ENCODE data around the gene TES. TPM values are rescaled to one million over a fixed set of nuclear protein-coding genes. Genes with fewer than 3 reads are reported as not detected.

Gene TES
- total and polyA plus RNA-seq, 2 of the 13 experiments (the other 11 are each of a cell fraction or from before 2014, with no cell fraction given) = 21.6 to 23.0 TPM

DNA sequence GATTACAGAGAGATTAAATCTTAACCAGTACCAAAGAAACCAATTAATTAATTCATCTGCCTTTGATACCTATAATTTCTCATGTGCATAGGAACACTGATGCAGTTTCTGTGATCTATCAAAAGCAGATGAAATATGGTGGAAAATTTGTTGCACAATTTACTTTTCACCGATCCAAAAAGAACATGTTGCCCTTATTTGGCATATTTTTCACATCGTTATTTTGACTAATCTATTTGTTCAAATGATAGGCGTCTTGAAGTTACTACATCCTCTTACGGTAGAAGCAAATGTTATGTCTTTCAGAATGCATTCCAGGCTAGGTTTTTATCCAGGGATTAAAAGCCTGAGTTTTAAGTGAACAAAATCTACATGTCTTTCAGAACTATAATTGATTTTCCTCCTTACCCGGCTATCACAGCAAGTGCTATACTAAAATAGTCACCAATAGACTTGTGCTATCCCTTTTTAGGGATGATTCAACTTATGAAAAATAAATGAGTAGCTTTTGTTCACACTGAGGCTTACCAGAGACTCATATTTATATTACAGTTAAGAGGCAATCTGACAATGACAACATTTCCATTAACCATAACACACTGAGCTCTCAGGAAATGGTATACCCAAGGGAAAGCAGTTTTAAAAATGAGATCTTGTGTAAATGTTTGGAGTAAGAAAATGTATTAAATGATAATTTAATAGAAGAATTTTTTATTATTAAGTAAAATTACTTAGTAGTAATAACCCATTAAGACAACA, 16.8 kb upstream of the TES start:
- no peak overlapping the region for H3K27ac ChIP-seq (ENCODE audit: extremely low read length, insufficient read depth, low read length)
- no TSS peak for BruUV-seq (replicated peaks)
- in situ Hi-C loops (cut with HindIII; ENCODE audit: extremely low pct_ligation_motif_present, low pct_unique_long_range_greater_than_20kb) = no loop called here
- H3K27me3 ChIP-seq (ENCODE audit: control insufficient read depth in 1 of 2, insufficient read depth in 2 of 2, low read length in 2 of 2) = no peaks in the 10 kb centered on the region
- H3K9me3 ChIP-seq (ENCODE audit: low read length) = no peaks in the 10 kb centered on the region
- CTCF ChIA-PET (ENCODE audit: low intra/inter-chr PET ratio, low total read pairs) = no interaction called here
- no peak for FAIRE-seq
- no peak for DNase-seq (ENCODE audit: low spot score)
- no peak overlapping the region for H3K4me3 ChIP-seq (replicated peaks in 1 of 3; ENCODE audit: insufficient read depth in 1 of 3, low read depth in 2 of 3, low read length in 3 of 3)
- H3K36me3 ChIP-seq (replicated peaks in 1 of 2; ENCODE audit: control insufficient read depth in 1 of 2, insufficient read depth in 2 of 2, low read length in 2 of 2) = no peaks in the 10 kb centered on the region
- TF ChIP-seq SMARCC2 (IDR thresholded peaks at IDR 0.05) (no peak), KLF6 (CRISPR knock-in tag; IDR thresholded peaks at IDR 0.05) (no peak), ZFP62 (CRISPR knock-in tag; IDR thresholded peaks at IDR 0.05) (no peak), JARID2 (CRISPR knock-in tag; IDR thresholded peaks at IDR 0.05; ENCODE audit: insufficient replicate concordance) (no peak), RBFOX2 (IDR thresholded peaks at IDR 0.05; ENCODE audit: low read depth, low read length) (no peak), GTF3A (CRISPR knock-in tag; conservative IDR thresholded peaks at IDR 0.05) (no peak), NFIC (IDR thresholded peaks at IDR 0.05; ENCODE audit: low read length) (no peak), ZNF101 (CRISPR knock-in tag; IDR thresholded peaks at IDR 0.05; ENCODE audit: borderline replicate concordance, low read depth) (no peak), NR3C1 (CRISPR knock-in tag; IDR thresholded peaks at IDR 0.05) (no peak), TOPORS (CRISPR knock-in tag; IDR thresholded peaks at IDR 0.05) (no peak), KDM5B (CRISPR knock-in tag; IDR thresholded peaks at IDR 0.05; ENCODE audit: borderline replicate concordance) (no peak), U2AF1 (optimal IDR thresholded peaks at IDR 0.05; ENCODE audit: low read depth, low read length) (no peak)
- H4K20me1 ChIP-seq (ENCODE audit: insufficient read depth, low read length) = no peaks in the 10 kb centered on the region
- no peak overlapping the region for H2AFZ ChIP-seq (ENCODE audit: low read length)
- no peaks in the 10 kb centered on the region for H3K79me2 ChIP-seq (ENCODE audit: insufficient read depth, low read length)
- H3K9ac ChIP-seq (ENCODE audit: insufficient read depth, low read depth, low read length) = no peak overlapping the region
- 43% methylated on average over 5 of the region's 5 CpGs for WGBS (ENCODE audit: low lambda C conversion rate)
- intact Hi-C loops (cut with micrococcal nuclease; ENCODE audit: unreplicated experiment) = no loop called here
- POLR2A ChIA-PET = no interaction called here
- ATAC-seq = no peak
- no peak overlapping the region for H3K4me2 ChIP-seq (ENCODE audit: low read depth, low read length)
- no peaks in the 10 kb centered on the region for H3K4me1 ChIP-seq (ENCODE audit: insufficient read depth, low read length)

Measured in HepG2 (cell line).